Neural crest cell (in vitro differentiated cells): ENCODE results near the gene INAVA. TPM values are rescaled to one million over a fixed set of nuclear protein-coding genes. Genes with fewer than 3 reads are reported as not detected.
A peak's percentile ranks its signal among the peaks of the same experiment; 100 is the strongest.

Experiments
- DNase-seq: peaks from one replicate; pipeline ENCODE4 v3.0.0; 2021; ENCODE audit warnings: low read depth, mixed read lengths, low spot score
- H3K27ac Mint-ChIP-seq: one replicate; pipeline ENCODE4 v1.8.0; 2021; ENCODE audit warnings: mild to moderate bottlenecking, mixed read lengths; ENCODE audit not compliant: unreplicated experiment
- H3K27me3 Mint-ChIP-seq: 2 replicates; pipeline ENCODE4 v1.8.0; 2021; ENCODE audit warnings: low read depth, mild to moderate bottlenecking, mixed read lengths
- H3K36me3 Mint-ChIP-seq: 2 replicates; pipeline ENCODE4 v1.8.0; 2021; ENCODE audit warnings: low read depth, mild to moderate bottlenecking, mixed read lengths
- H3K4me1 Mint-ChIP-seq: 2 replicates; pipeline ENCODE4 v1.8.0; 2021; ENCODE audit warnings: mixed read lengths
- H3K4me3 Mint-ChIP-seq: one replicate; pipeline ENCODE4 v1.8.0; 2021; ENCODE audit warnings: mild to moderate bottlenecking, mixed read lengths
- H3K9me3 Mint-ChIP-seq: 2 replicates; pipeline ENCODE4 v1.8.0; 2021; ENCODE audit warnings: mixed read lengths
- CTCF ChIP-seq: fragments of 200-600 bp; sonication (generic); conservative IDR thresholded peaks from 2 replicates; pipeline ENCODE4 v1.5.0; 2021; ENCODE audit warnings: antibody characterized with exemption, mild to moderate bottlenecking
- total RNA-seq: library from RNA; stranded (reverse); gene quantifications from 2 replicates; pipeline ENCODE4 v1.2.1, GENCODE V29; 2021

Gene INAVA
- total RNA-seq, 1 donor from 2014 or later: 51.8 TPM

DNA sequence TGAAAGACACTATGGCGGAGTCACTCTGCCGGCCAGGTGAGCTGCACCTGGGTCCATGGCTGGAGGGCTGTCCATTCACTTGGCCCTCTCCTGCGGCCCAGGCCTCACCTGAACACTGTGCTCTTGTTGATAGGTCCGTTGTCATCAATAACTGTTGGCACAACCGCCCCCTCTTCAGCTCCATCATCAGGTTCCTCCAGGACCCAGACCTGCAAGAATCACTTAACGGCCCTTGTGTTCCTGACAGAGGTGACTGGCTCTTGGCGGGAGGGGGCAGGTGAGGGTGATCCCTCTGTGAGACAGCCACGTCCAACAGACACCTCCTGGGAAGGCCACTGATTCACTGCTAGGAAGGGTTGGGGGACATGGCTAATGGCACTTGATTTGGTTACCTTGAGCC, 54.9 kb downstream of the INAVA start:
- Mint-ChIP-seq H3K4me1 (peaks cover 9% of the 10 kb centered on the region), H3K27ac (no peak overlapping the region), H3K4me3 (no peak overlapping the region), H3K9me3 (peaks cover 15% of the 10 kb centered on the region), H3K27me3 (no peaks in the 10 kb centered on the region), H3K36me3 (peaks cover 7% of the 10 kb centered on the region)
- no peak for TF ChIP-seq CTCF
- no peak for DNase-seq

DNA sequence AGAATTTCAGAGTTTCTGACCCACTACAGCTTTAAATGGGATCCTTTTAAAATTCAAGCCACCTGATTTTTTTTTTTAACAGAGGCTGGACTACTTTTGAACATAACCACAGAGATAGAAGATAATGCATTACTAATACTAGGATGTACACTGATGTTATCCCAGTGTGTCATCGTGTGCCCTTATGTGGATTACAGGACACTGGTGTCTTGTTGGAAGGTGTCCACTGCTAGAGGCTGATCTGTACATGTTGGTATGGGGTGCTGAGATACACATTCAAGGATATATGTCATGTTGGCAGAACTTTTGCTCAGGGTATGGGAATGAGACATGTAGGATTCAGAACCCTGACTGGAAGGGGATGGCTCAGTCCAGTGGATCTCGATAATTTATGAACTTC, 56.3 kb downstream of the INAVA start:
- Mint-ChIP-seq H3K4me1 (no peaks in the 10 kb centered on the region), H3K4me3 (no peak overlapping the region), H3K27ac (no peak overlapping the region), H3K9me3 (peaks cover 11% of the 10 kb centered on the region), H3K27me3 (no peaks in the 10 kb centered on the region), H3K36me3 (peaks cover 7% of the 10 kb centered on the region)
- TF ChIP-seq CTCF: no peak
- DNase-seq: no peak

DNA sequence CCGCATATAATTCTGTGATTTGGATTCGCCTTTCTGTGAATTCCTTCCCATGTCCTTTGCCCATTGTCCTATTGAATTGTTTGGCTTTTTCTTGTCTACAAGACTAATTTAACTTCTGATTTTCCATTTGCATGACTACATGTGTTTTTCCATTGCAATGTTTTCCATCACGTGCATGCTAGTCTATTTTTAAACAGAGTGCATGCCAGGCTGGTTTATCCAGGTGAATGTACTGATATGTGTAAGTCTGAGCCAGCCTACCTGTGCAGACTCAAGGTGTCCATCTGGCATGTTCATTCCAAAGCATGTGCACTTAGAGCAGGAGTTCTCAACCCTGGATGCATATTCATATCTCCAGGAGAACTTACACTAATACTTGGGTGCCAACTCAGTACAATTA, 59.7 kb downstream of the INAVA start:
- no peak for TF ChIP-seq CTCF
- Mint-ChIP-seq H3K27ac (no peak overlapping the region), H3K4me3 (no peak overlapping the region), H3K4me1 (peaks cover 3% of the 10 kb centered on the region), H3K9me3 (no peaks in the 10 kb centered on the region), H3K36me3 (no peaks in the 10 kb centered on the region), H3K27me3 (no peaks in the 10 kb centered on the region)
- no peak for DNase-seq

- H3K27me3 Mint-ChIP-seq: peaks cover 2% of the 10 kb centered on the region
- H3K36me3 Mint-ChIP-seq: no peaks in the 10 kb centered on the region
- no peak overlapping the region for H3K27ac Mint-ChIP-seq
- peaks cover 2% of the 10 kb centered on the region for H3K9me3 Mint-ChIP-seq
- TF ChIP-seq CTCF: no peak
- H3K4me3 Mint-ChIP-seq: no peak overlapping the region
- DNase-seq: no peak
- H3K4me1 Mint-ChIP-seq: peaks cover 16% of the 10 kb centered on the region
These were observed 63.9 kb downstream of the INAVA start for GRCh38 chr1:200958597-200958996.

DNA sequence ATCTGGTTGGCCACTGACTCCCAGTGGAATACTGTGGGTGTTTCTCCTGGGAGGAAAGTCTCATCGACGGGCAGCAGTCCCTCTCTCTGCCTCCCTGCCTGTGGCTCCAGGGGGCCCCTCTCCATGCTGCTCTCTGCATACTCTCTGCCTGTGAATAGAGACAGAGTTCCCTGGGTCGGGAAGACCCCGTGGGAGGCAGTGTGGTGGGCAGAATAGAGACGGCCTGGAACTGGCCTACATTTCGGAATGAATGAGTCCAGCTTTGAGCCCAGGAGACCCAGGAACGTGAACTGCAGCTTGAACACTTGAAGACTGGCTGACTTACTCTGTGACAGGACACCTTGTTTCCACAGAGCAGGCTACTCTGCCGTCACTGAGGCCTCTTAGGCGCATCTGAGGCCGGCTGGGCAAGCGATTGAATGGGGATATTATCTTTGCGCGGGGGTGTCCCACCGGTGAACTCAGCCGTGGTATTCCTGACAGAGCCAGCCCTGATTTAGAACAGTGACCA, 64.8 kb downstream of the INAVA start:
- H3K27ac Mint-ChIP-seq: peak overlapping the region; percentile 84
- peaks cover 2% of the 10 kb centered on the region for H3K9me3 Mint-ChIP-seq
- H3K36me3 Mint-ChIP-seq: no peaks in the 10 kb centered on the region
- H3K4me3 Mint-ChIP-seq: no peak overlapping the region
- no peak for TF ChIP-seq CTCF
- DNase-seq: no peak
- H3K4me1 Mint-ChIP-seq: peaks cover 16% of the 10 kb centered on the region
- peaks cover 2% of the 10 kb centered on the region for H3K27me3 Mint-ChIP-seq
